ENCODE data around the gene BRAF.

BRAF gene

GRCh38 chr7:140669352-140669751, 255.4 kb downstream of the BRAF start:
- H4K20me1 ChIP-seq (ENCODE audit: low read depth, low read length) = no peaks in the 10 kb centered on the region
- no peaks in the 10 kb centered on the region for H3K27me3 ChIP-seq (ENCODE audit: low read length)
- no peak overlapping the region for H2AFZ ChIP-seq (ENCODE audit: low read depth, low read length, severe bottlenecking)
- H3K79me2 ChIP-seq (ENCODE audit: insufficient read depth, low read length) = no peaks in the 10 kb centered on the region
- no peaks in the 10 kb centered on the region for H3K9me2 ChIP-seq (replicated peaks; ENCODE audit: insufficient read depth, low read length)
- H3K4me3 ChIP-seq (ENCODE audit: insufficient read depth, low read length, poor library complexity, severe bottlenecking) = no peak overlapping the region
- H3K27ac ChIP-seq (ENCODE audit: low read depth, low read length) = no peak overlapping the region
- no peak overlapping the region for H3K9ac ChIP-seq (ENCODE audit: low read length)
- H3K4me2 ChIP-seq (ENCODE audit: low read depth, low read length, poor library complexity, severe bottlenecking) = no peak overlapping the region
- H3F3A ChIP-seq (ENCODE audit: insufficient read depth) = peaks cover 8% of the 10 kb centered on the region
- no peaks in the 10 kb centered on the region for H3K9me3 ChIP-seq (ENCODE audit: insufficient read depth, low read length)
- TF ChIP-seq EZH2phosphoT487 (conservative IDR thresholded peaks at IDR 0.05; ENCODE audit: low read length) = no peak
- TF ChIP-seq, protein P1, sequence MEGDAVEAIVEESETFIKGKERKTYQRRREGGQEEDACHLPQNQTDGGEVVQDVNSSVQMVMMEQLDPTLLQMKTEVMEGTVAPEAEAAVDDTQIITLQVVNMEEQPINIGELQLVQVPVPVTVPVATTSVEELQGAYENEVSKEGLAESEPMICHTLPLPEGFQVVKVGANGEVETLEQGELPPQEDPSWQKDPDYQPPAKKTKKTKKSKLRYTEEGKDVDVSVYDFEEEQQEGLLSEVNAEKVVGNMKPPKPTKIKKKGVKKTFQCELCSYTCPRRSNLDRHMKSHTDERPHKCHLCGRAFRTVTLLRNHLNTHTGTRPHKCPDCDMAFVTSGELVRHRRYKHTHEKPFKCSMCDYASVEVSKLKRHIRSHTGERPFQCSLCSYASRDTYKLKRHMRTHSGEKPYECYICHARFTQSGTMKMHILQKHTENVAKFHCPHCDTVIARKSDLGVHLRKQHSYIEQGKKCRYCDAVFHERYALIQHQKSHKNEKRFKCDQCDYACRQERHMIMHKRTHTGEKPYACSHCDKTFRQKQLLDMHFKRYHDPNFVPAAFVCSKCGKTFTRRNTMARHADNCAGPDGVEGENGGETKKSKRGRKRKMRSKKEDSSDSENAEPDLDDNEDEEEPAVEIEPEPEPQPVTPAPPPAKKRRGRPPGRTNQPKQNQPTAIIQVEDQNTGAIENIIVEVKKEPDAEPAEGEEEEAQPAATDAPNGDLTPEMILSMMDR (IDR thresholded peaks at IDR 0.05; ENCODE audit: insufficient read depth, low read length, poor library complexity, severe bottlenecking) = no peak
- no peaks in the 10 kb centered on the region for H3K36me3 ChIP-seq (ENCODE audit: low read length)

All from SU-DHL-6 (cell line).